Activated CD4-positive, CD25-positive, alpha-beta regulatory T cell (primary cell): Measurements from ENCODE around the gene LPCAT4.
A peak's percentile ranks its signal among the peaks of the same experiment; 100 is the strongest.
"Not testable (repeated sequence)": the region's sequence is repeated elsewhere in the genome, so short reads cannot be mapped to it uniquely, and the experiment has no call there.

Experiments
- DNase-seq, 4 experiments: peaks; one replicate each; lab custom pipeline; 2025; lab: John Stamatoyannopoulos, UW

Gene LPCAT4

DNA sequence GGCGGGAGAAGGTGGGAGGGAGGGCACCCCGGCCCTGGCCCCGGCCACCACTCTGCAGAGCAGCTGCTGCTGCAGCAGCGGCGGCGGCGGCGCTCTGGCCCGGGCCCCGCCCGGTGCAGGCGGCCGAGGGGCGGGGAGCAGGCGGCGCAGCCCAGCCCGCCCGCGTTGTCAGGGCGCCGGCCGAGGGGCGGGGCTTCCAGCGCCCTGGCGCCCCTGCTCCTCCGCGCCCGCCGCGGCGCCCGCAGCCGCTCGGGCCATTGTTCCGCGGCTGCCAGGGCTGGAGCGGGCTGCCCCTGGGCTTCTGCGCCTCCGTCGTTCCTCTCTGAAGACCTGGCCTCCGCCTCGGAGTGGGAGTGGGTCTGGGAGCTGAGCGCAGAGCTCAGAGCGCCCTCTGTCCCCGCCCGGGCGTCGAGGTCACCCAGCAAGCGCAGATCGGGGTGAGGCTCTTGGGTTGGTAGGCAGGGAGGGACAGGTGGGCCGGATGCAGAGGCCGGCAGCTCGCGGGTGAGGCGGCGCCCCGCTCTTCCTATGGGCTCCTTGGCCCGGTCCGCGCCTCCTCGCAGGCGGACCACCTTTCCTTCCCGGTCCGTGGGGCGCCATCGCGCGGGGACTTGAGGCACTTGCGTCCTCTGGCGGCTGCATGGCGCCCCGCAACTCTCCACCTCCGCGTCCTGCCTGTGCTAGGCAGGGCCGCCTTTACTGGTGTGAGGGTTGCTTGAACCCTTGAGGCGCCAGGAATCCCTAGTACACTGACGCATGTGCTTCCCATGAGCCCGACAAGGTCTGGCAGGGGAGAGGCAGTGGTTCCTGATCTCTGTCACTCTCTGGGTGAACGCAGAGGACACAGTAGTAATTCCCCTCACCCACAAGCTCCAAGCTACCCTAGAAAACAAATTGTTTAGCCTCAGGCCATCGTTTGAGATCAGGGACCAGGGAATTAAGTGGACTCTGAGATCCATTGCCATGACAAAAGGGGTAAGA lies at the start of gene LPCAT4:
LPCAT4 (minus strand) TSS at position 96 of the 981 bp plus-strand sequence. CDS start 96 bp downstream, outside the sequence.
- DNase-seq, result peak; percentile 64 to 85 (median 77)

DNA sequence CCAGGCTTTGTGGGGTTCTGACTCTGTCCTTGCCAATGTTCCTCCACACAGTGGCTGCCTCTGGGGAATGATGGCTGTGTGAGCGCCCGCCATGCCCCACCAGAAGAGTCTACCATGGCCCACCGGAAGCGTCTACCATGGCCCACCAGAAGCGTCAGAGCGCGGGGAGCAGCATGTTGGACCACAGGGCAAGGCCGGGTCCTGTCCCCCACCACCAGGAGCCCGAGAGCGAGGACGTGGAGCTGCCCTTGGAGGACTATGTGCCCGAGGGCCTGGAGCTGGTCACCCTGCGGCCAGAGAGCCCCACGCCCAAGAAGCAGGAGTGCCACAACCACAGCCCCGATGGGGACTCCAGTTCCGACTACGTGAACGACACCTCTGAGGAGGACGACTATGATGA lies 42.5 kb upstream of the LPCAT4 start:
- DNase-seq, result not testable (repeated sequence)

DNA sequence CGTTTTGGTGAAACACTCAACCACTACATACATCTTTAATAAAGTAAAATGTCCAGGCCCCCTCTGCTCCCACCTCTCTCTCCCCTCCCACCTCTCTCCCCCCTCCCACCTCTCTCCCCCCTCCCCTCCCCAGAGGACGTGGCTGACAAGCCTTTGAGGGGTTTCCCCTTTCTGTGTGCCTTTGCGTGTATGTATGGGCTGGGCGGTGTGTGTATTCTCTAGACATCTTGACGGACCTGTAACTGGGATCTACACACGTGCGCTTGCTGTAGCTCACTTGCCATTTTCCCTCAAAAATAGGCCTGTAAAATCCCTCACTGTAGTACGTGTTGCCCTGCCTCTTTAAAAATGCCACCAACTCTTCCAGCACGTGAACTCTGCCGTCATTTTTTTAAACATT lies 42.0 kb upstream of the LPCAT4 start:
- not testable (repeated sequence) for DNase-seq

DNA sequence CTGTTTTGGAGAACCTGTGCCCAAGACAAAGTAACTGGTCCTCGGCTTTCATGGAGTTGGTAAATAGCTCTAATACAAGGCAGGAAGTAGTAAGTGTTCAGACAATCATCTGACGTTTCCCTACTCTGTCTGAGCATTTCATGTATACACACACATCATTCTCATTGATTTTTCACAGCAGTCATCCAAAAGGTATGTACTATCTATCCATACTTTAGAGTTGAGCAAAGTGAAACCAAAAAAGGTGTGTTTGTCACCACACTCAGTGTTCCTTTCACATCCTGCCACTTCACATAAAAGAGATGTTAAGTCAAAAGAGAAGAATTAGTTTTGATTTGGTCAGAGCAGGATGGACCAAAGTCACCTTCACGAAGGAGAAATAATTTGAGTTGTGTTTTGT lies 36.9 kb upstream of the LPCAT4 start:
- not testable (repeated sequence) for DNase-seq

GRCh38 chr15:34403160-34403598 lies 36.2 kb upstream of the LPCAT4 start:
- not testable (repeated sequence) for DNase-seq

DNA sequence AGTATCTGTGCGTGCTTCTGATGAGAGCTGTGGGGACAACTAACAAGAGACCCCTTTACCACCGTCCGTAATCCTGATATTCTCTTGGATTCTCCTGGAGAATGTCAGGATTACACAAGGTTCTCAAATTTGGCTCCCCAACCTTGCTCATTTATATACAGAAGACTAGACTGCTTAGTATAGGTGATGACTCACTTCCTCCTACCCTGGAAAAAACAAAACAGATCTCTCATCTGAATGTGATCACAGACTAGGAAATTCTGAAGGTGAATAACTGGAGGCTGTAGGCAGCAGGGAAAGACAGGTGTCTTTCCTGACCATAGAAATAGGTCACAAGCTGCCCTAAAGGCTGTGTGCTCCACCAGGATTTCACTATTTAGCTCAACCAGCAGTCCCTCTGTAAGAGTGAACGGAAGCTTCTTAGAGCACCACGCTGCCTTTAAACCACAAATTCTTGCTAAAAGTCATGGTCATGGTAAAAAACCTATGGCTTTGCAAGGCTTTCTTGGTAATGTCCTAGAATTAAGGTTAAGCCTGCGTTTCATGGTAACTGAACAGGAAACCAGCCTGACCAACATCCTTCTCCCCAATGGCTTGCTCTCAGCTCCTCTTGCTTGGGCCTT lies 30.8 kb upstream of the LPCAT4 start:
- not testable (repeated sequence) for DNase-seq

- DNase-seq, result not testable (repeated sequence)
Observed at GRCh38 chr15:34392981-34393380, 26.0 kb upstream of the LPCAT4 start.

GRCh38 chr15:34389594-34390086 lies 22.6 kb upstream of the LPCAT4 start:
- DNase-seq, result not testable (repeated sequence)

GRCh38 chr15:34381829-34382521 lies 15.0 kb upstream of the LPCAT4 start:
- DNase-seq, result not testable (repeated sequence)

- DNase-seq, result not testable (repeated sequence)
Observed at GRCh38 chr15:34380491-34380890, 13.5 kb upstream of the LPCAT4 start.

DNA sequence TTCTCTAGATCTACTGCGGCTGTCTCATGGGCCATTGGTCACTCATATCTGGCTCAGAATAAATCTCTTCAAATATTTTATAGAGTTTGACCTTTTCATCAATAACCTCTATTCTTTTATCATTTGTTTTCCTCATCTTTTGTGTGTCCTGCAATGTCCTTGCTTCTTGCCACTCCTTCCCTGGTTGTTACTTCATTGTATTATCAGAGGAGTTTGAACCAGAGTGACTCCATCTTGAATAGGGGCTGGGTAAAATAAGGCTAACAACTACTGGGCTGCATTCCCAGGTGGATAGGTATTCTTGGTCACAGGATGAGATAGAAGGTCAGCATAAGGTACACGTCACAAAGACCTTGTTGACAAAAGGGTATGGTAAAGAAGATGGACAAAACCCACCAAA lies 9.9 kb upstream of the LPCAT4 start:
- DNase-seq, result no peak

- not testable (repeated sequence) for DNase-seq
Observed at GRCh38 chr15:34375541-34375940, 8.5 kb upstream of the LPCAT4 start.

DNA sequence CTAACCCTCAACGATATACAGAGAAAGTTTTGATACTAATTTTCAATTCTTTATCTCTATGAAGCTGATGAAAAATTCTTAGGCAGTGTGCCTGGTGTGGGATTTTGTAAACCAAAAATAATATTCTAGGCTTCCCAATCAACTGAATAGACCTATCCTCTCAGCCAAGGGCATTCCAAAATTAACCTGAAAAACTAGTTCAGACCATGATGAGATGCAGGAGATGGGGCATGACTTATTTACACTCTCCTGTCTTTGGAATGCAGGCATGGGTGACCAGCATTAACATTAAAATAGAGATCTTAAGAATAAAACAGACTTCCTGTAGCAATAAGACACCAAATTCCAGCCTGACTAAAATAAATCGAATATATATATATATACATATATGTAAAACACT lies 7.8 kb upstream of the LPCAT4 start:
- DNase-seq, result no peak

- DNase-seq, result no peak
Observed at GRCh38 chr15:34373951-34374350, 7.0 kb upstream of the LPCAT4 start.

- DNase-seq, result no peak
Observed at GRCh38 chr15:34370643-34371042, 3.6 kb upstream of the LPCAT4 start.

DNA sequence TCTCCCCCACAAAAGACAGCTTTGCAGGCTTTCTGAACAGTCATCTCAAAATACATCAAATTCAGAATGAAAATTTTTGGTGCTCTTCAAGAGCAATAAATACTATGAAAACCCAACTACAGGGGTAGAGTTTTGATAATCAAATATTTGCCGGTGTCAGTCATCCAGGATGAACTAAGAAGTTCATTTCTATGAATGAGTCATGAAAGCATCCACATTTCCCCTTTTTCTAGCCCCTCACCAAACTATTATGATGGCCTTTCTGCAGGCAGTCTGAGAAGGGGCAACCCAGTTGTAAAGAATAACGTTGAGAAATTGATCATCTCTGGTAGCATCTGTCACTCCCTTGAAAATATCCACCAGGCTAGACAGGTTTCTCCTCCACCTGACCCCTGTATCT lies 3.1 kb upstream of the LPCAT4 start:
- DNase-seq, result no peak

- peak in 3 of 4 experiments; percentile 6 to 30 (median 9) for DNase-seq
Observed at GRCh38 chr15:34366271-34367065, 528 bp downstream of the LPCAT4 start.

DNA sequence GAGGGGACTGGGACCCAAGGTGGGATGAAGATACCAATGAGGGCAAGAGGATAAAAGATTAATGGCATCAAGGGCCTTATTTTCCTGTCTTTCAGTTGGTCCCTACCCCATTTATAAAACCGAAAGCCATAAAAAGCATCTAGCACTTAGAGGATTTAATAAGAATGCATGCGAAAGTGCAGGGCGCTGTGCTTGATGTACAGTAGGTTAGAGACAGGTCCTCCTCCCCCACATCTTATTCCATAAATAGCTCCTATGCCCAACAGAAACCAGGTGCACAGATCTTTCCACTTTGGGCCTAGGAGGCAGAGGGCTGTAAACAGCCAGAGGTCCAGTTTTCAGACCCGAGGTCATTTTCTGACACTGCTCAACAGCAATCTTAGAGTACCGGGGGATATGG lies 1.2 kb downstream of the LPCAT4 start:
- no peak for DNase-seq

GRCh38 chr15:34365091-34365825 lies 1.7 kb downstream of the LPCAT4 start:
- no peak for DNase-seq

- no peak for DNase-seq
Observed at GRCh38 chr15:34364041-34364440, 3.0 kb downstream of the LPCAT4 start.
